ENCODE data around the gene KCNE5.

DNA sequence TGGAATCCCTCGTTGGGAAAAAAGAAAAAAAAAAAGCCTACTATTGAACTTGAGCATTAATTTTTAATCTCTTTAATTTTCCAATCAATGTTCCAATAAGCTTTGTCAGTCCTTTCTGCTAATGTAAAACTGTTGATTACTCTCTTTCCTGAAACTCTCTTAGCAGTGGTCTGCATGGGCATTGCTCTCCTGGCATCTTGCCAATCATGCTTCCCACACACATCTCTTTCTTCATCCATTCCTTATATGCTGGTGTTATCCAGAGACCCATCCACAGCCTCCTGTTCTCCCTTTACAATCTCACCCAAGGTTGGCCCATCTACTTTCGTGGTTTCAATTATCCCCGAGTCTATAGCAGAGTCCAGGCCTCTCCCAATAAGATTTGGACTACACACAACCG lies 31.8 kb upstream of the KCNE5 start:
- TF ChIP-seq FOXM1 (IDR thresholded peaks at IDR 0.05; ENCODE audit: borderline replicate concordance) (no peak), FOXA1 (IDR thresholded peaks at IDR 0.05) (no peak), PKNOX1 (IDR thresholded peaks at IDR 0.05) (no peak)

Data from HEK293T (cell line).